ENCODE results near the gene BCL2L2.
"Not testable (repeated sequence)": the region's sequence is repeated elsewhere in the genome, so short reads cannot be mapped to it uniquely, and the experiment has no call there.

BCL2L2 gene

DNA sequence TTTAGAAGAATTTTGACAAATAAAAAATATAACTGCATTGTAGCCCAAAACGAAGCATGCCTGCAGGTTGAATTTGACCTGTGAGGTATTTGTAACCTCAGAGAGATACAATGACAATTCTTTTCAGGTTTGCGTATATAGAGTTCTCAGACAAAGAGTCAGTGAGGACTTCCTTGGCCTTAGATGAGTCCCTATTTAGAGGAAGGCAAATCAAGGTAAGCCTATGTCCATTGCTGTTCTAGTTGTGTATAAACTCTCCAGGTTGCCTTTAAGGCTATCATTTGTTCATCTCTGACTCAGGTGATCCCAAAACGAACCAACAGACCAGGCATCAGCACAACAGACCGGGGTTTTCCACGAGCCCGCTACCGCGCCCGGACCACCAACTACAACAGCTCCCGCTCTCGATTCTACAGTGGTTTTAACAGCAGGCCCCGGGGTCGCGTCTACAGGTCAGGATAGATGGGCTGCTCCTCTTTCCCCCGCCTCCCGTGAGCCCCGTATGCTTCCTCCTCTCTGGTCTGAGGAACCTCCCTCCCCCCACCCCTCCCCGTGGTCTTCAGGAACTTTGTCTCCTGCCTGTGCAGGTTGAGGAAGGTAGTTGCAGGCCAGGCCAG, 17.3 kb downstream of the BCL2L2 start:
- DNase-seq, result no peak

DNA sequence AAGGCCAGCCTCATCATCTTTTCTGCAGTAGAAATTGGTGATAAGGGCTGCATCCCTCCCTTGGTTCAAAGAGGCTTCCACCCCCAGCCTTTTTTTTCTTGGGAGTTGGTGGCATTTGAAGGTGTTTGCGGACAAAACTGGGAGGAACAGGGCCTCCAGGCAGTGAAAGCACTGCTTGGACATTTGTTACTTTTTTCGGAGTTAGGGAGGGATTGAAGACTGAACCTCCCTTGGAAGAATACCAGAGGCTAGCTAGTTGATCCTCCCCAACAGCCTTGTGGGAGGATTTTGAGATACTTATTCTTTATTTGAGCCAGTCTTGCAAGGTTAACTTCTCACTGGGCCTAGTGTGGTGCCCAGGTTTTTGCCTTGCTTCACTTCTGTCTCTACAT, 17.8 kb downstream of the BCL2L2 start:
- no peak for DNase-seq

DNA sequence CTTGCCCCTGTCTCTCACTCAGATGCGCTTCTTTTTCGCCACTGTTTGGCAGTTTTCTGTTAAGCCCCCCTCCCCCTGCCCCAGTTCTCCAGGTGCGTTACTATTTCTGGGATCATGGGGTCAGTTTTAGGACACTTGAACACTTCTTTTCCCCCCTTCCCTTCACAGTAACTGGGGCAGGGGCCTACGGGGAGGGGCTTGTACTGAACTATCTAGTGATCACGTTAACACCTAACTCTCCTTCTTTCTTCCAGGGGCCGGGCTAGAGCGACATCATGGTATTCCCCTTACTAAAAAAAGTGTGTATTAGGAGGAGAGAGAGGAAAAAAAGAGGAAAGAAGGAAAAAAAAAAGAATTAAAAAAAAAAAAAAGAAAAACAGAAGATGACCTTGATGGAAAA, 18.4 kb downstream of the BCL2L2 start:
- DNase-seq, result no peak

DNA sequence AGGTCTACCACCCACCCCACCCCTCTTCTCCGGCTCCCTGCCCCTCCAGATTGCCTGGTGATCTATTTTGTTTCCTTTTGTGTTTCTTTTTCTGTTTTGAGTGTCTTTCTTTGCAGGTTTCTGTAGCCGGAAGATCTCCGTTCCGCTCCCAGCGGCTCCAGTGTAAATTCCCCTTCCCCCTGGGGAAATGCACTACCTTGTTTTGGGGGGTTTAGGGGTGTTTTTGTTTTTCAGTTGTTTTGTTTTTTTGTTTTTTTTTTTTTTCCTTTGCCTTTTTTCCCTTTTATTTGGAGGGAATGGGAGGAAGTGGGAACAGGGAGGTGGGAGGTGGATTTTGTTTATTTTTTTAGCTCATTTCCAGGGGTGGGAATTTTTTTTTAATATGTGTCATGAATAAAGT, 19.1 kb downstream of the BCL2L2 start:
- not testable (repeated sequence) for DNase-seq

DNA sequence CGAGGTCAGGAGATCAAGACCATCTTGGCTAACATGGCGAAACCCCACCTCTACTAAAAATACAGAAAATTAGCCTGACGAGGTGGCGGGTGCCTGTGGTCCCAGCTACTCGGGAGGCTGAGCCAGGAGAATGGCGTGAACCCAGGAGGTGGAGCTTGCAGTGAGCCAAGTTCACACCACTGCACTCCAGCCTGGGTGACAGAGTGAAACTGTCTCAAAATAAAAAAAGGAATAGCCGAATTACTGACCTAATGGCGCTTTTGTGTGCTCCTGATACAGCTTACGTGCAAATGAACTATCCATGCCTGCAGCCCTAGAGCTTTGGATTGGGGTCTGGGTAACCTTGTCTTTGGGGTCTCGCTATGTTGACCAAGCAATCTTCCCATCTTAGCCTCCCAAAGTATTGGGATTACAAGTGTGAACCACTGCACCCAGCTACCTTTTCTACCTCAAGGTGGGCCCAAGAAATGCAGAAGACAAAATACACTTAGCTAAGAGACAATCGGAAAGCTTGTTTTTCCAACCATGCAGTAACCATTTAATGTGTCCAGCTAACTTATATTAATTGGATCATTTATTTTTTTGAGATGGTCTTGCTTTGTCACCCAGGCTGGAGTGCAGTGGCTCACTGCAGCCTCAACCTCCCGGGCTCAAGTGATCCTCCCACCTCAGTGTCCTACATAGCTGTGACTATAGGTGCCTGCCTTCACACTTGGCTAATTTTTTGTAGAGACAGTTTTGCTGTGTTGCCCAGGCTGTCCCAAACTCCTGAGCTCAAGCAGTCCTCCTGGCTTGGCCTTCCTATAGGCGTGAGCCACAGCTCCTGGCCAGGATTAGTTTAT, 20.1 kb downstream of the BCL2L2 start:
- no peak for DNase-seq

DNA sequence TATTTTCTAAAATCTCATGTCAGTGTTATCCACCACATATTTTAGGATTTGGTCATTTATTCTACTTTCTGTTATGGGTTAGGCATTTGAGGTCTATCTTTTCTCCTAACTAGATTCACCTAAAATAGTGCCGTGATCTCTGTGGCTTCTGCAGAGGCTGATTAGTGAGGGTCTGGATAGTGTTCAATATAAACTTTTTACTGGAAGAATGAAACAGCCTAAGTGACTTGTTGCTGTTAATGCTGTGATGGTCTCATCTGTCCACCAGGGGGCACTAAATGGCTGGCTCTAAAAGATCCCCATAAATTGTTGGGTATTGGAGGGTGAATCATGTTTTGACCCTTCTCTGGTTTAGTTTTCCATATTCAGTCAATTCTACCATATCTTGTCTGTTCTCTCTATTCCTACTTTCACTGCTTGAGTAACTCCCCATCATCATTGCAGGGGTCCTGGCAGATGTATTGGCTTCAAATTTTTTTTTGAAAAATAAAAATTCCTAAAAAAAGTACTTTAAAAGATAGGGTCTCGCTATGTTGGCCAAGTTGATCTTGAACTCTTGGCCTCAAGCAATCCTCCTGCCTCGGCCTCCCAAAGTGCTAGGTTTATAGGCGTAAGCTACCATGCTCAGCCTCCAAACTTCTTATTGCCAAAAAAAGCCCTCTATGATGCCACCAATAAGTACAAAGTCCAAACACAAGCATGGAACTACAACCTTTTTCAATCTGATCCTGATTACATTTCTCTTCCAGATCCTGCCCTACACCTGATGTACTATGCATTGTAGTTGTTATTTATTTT, 21.5 kb downstream of the BCL2L2 start:
- DNase-seq, result peak in 47 of 56 donors; percentile 9 to 91 (median 50)

DNA sequence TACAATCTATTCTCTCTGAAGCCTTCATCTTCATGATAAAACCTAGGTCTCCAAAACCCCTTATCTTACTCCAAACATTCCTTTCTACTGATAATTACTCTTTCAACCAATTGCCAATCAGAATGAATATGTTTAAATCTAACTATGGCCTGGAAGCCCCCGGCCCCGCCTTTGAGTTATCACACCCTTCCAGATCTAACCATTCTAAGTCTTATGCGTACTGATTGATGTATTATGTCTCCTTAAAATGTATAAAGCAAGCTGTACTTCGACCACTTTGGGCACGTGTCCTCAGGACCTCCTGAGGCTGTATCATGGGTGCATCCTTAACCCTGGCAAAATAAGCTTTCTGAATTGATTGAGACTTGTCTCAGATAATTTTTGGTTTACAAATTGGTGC, 29.0 kb downstream of the BCL2L2 start:
- no peak for DNase-seq

- DNase-seq, result no peak
These were observed 33.1 kb downstream of the BCL2L2 start for GRCh38 chr14:23339506-23340268.

GRCh38 chr14:23344481-23344880, 37.8 kb downstream of the BCL2L2 start:
- DNase-seq, result no peak

GRCh38 chr14:23345987-23346692, 39.5 kb downstream of the BCL2L2 start:
- DNase-seq, result no peak

GRCh38 chr14:23346693-23347405, 40.2 kb downstream of the BCL2L2 start:
- DNase-seq, result no peak

- DNase-seq, result no peak
These were observed 41.0 kb downstream of the BCL2L2 start for GRCh38 chr14:23347406-23348296.

- DNase-seq, result no peak
These were observed 41.6 kb downstream of the BCL2L2 start for GRCh38 chr14:23348297-23348655.

GRCh38 chr14:23349156-23349845, 42.7 kb downstream of the BCL2L2 start:
- DNase-seq, result no peak

DNA sequence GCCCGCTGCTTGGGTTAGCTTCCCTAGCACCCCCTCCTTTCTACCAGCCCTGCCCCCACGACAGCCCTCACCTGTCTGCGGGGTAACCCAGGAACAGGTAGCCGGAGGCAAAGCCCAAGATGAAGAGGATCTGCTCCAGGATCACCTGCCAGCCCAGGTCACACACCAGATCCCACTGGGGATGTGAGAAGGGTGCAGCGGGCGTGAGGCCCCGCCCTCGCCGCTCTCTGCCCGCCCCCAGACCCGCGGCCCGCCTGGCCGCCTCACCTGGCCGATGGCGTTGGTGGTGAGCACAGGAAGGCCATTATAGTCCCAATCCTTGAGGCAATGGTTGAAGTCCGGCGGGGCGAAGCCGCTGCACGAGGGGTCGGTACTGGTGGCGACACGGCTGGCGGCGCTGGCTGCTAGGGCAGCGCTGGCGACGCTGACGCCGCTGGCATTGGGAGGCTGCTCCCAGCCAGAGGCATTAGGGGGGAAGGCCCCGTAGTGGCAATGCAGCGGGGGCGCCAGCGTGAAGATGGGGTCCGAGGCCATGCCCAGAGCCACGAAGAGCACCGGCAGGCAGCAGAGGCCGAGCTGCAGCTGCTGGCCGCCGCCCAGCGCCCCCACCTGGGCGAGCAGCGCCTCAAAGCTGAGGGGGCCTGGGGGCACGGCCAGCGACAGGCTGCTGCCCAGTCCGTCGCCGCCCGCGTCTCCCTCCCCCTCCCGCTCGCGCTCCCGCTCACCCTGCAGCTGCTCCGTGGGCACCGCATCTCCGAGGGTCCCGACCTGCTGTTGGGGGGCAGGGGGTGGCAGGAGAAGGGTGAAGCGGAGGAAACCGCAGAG, 45.3 kb downstream of the BCL2L2 start:
- DNase-seq, result peak in 31 of 56 donors; percentile 15 to 81 (median 55)

GRCh38 chr14:23352506-23353432, 46.1 kb downstream of the BCL2L2 start, which contains the start of gene SLC22A17:
Gene SLC22A17 (minus strand): TSS chr14:23352887.
- DNase-seq, result peak in 55 of 56 donors; percentile 47 to 95 (median 83)
